Endothelial cell (in vitro differentiated cells): ENCODE measurements around the gene PTGER2. TPM values are rescaled to one million over a fixed set of nuclear protein-coding genes. Genes with fewer than 3 reads are reported as not detected.

Source experiments
- DNase-seq: peaks from one replicate; pipeline ENCODE4 v3.0.0; 2021; ENCODE audit warnings: low spot score
- H3K27ac Mint-ChIP-seq: one replicate; pipeline ENCODE4 v1.8.0; 2021; ENCODE audit warnings: mixed read lengths, inconsistent platforms; ENCODE audit not compliant: unreplicated experiment
- H3K27me3 Mint-ChIP-seq: one replicate; pipeline ENCODE4 v1.8.0; 2021; ENCODE audit warnings: mild to moderate bottlenecking, moderate library complexity, mixed read lengths, inconsistent platforms; ENCODE audit not compliant: unreplicated experiment
- H3K36me3 Mint-ChIP-seq: one replicate; pipeline ENCODE4 v1.8.0; 2021; ENCODE audit warnings: mild to moderate bottlenecking, low read depth, mixed read lengths, inconsistent platforms; ENCODE audit not compliant: unreplicated experiment
- H3K4me1 Mint-ChIP-seq: one replicate; pipeline ENCODE4 v1.8.0; 2021; ENCODE audit warnings: mild to moderate bottlenecking, mixed read lengths, inconsistent platforms; ENCODE audit not compliant: unreplicated experiment
- H3K4me3 Mint-ChIP-seq: one replicate; pipeline ENCODE4 v1.8.0; 2021; ENCODE audit warnings: mild to moderate bottlenecking, mixed read lengths, inconsistent platforms; ENCODE audit not compliant: unreplicated experiment
- H3K9me3 Mint-ChIP-seq: one replicate; pipeline ENCODE4 v1.8.0; 2021; ENCODE audit warnings: mixed read lengths, inconsistent platforms; ENCODE audit not compliant: unreplicated experiment
- CTCF ChIP-seq: fragments of 200-600 bp; sonication (generic); IDR thresholded peaks from one replicate; pipeline ENCODE4 v1.5.0; 2021; ENCODE audit warnings: antibody characterized with exemption; ENCODE audit not compliant: unreplicated experiment
- total RNA-seq: library from RNA; stranded (reverse); fragmentation: NEBNext Ultra II Directional; extraction: Animal tissue kit (Norgen Biotek cat#: 25700); gene quantifications from one replicate; pipeline ENCODE4 v1.2.1, GENCODE V29; 2021; ENCODE audit not compliant: unreplicated experiment

Gene PTGER2
- total RNA-seq, 1 donor from 2014 or later: not detected

GRCh38 chr14:52327374-52328226 lies 13.5 kb downstream of the PTGER2 start:
- Mint-ChIP-seq H3K36me3 (no peaks in the 10 kb centered on the region), H3K27ac (no peak overlapping the region), H3K4me1 (no peaks in the 10 kb centered on the region), H3K4me3 (no peak overlapping the region), H3K27me3 (peaks cover 1% of the 10 kb centered on the region), H3K9me3 (no peaks in the 10 kb centered on the region)
- DNase-seq: no peak
- no peak for TF ChIP-seq CTCF

DNA sequence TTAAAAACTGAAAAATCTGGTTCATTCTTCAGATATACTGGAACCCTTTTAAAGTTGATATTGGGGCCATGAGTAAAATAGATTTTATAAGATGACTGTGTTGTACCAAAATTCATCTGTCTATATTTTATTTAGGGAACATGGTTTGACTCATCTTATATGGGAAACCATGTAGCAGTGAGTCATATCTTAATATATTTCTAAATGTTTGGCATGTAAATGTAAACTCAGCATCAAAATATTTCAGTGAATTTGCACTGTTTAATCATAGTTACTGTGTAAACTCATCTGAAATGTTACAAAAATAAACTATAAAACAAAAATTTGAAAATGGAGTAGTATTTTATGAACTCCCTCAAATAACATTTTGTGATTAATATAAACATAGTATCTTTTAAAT lies 14.2 kb downstream of the PTGER2 start:
- Mint-ChIP-seq H3K27ac (no peak overlapping the region), H3K4me3 (no peak overlapping the region), H3K36me3 (no peaks in the 10 kb centered on the region), H3K9me3 (no peaks in the 10 kb centered on the region), H3K27me3 (peaks cover 1% of the 10 kb centered on the region), H3K4me1 (no peaks in the 10 kb centered on the region)
- no peak for DNase-seq
- TF ChIP-seq CTCF: no peak

DNA sequence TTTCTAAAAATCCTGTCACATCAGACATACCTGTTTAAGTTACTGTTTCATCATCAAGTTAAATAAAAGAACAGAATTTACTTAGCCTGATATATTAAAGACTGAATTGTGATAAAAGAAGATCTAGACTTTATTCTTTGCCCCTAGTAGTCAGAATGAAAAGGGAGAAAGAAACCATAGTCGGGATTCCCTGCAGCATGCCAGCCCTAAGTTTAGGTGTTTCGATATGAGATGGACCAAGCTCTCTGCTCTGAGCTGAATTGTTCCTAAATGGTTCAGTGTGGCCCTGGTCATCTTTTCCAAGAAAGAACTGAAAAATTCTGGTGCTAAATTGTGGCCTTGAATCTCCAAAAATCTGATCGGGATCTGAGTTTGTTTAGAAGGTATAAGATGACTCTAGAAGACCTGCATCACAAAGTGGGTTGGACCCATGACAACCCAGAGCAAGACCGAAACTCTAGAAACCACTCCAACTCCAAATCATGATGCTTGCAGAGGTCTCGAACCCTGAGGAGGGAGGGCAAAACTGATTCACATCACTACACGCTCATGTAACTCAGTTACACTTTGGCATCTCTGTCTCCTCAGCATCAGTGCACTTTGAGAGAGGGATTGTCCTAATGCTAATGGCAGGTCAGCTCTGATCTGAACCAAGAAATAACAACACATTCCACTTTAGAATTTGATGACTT lies 15.7 kb downstream of the PTGER2 start:
- no peaks in the 10 kb centered on the region for H3K4me1 Mint-ChIP-seq
- DNase-seq: no peak
- no peak for TF ChIP-seq CTCF

GRCh38 chr14:52332269-52332668 lies 18.2 kb downstream of the PTGER2 start:
- Mint-ChIP-seq H3K9me3 (no peaks in the 10 kb centered on the region), H3K4me1 (no peaks in the 10 kb centered on the region), H3K27ac (no peak overlapping the region), H3K27me3 (peaks cover 1% of the 10 kb centered on the region), H3K36me3 (no peaks in the 10 kb centered on the region), H3K4me3 (no peak overlapping the region)
- no peak for TF ChIP-seq CTCF
- DNase-seq: no peak

More for the DNA sequence above, 15.7 kb downstream of the PTGER2 start:
- peaks cover 1% of the 10 kb centered on the region for H3K27me3 Mint-ChIP-seq
- no peaks in the 10 kb centered on the region for H3K36me3 Mint-ChIP-seq
- H3K27ac Mint-ChIP-seq: no peak overlapping the region
- no peak overlapping the region for H3K4me3 Mint-ChIP-seq
- no peaks in the 10 kb centered on the region for H3K9me3 Mint-ChIP-seq

GRCh38 chr14:52333108-52333507 lies 19.0 kb downstream of the PTGER2 start:
- TF ChIP-seq CTCF: no peak
- Mint-ChIP-seq H3K27ac (no peak overlapping the region), H3K27me3 (peaks cover 1% of the 10 kb centered on the region), H3K4me3 (no peak overlapping the region), H3K4me1 (no peaks in the 10 kb centered on the region), H3K9me3 (no peaks in the 10 kb centered on the region), H3K36me3 (no peaks in the 10 kb centered on the region)
- DNase-seq: no peak
